Esophagus squamous epithelium (tissue), 4 donors: ENCODE measurements around the gene ZNF420.
"Not testable (repeated sequence)": the region's sequence is repeated elsewhere in the genome, so short reads cannot be mapped to it uniquely, and the experiment has no call there.

Source experiments
- CTCF ChIP-seq, 6 experiments: fragments of 450-650 bp in 4 of 6; fragments of 200-600 bp in 2 of 6; sonication (generic) in 2 of 6; IDR thresholded peaks; one replicate each; pipeline ENCODE4 v1.5.1; 2016 to 2019; ENCODE audit warnings: antibody characterized with exemption in 6 of 6, mild to moderate bottlenecking in 4 of 6, moderate library complexity in 4 of 6
- POLR2A ChIP-seq, 4 donors: fragments of 450-650 bp; IDR thresholded peaks; one replicate each; pipeline ENCODE4 v1.6.1; 2017; ENCODE audit warnings: antibody characterized with exemption in 4 of 4, mild to moderate bottlenecking in 4 of 4, moderate library complexity in 3 of 4

- TF ChIP-seq CTCF, POLR2A (IDR thresholded peaks at IDR 0.05): not testable (repeated sequence)
These were observed 13.3 kb upstream of the ZNF420 start for GRCh38 chr19:37064886-37065285.
